Neuron (in vitro differentiated cells): ENCODE results near the gene TTC9.
"Not testable (repeated sequence)": the region's sequence is repeated elsewhere in the genome, so short reads cannot be mapped to it uniquely, and the experiment has no call there.

ENCODE experiments used
- H2AFZ ChIP-seq: one replicate; pipeline ENCODE4 v1.6.1; 2013; ENCODE audit warnings: low read depth, mild to moderate bottlenecking, inconsistent platforms, low read length, moderate library complexity
- H3K27me3 ChIP-seq: one replicate; pipeline ENCODE4 v1.6.1; 2013; ENCODE audit warnings: low read length; ENCODE audit not compliant: insufficient read depth
- H3K36me3 ChIP-seq: one replicate; pipeline ENCODE4 v1.6.1; 2013; ENCODE audit warnings: low read length; ENCODE audit not compliant: insufficient read depth
- H3K4me1 ChIP-seq: one replicate; pipeline ENCODE4 v1.6.1; 2013; ENCODE audit warnings: low read length; ENCODE audit not compliant: insufficient read depth
- H3K4me3 ChIP-seq: 2 replicates; pipeline ENCODE4 v1.5.1; 2013; ENCODE audit warnings: mild to moderate bottlenecking, low read length, moderate library complexity
- H3K9me3 ChIP-seq: one replicate; pipeline ENCODE4 v1.6.1; 2013; ENCODE audit warnings: low read length

Gene TTC9

GRCh38 chr14:70701610-70702009 is 59.9 kb downstream of the TTC9 start:
- peaks cover 9% of the 10 kb centered on the region for H3K27me3 ChIP-seq
- H3K36me3 ChIP-seq: no peaks in the 10 kb centered on the region
- no peak overlapping the region for H3K4me3 ChIP-seq
- no peaks in the 10 kb centered on the region for H3K9me3 ChIP-seq
- no peaks in the 10 kb centered on the region for H3K4me1 ChIP-seq
- no peak overlapping the region for H2AFZ ChIP-seq

GRCh38 chr14:70702161-70702560 is 60.4 kb downstream of the TTC9 start:
- Histone ChIP-seq H3K4me3 (no peak overlapping the region), H3K9me3 (no peaks in the 10 kb centered on the region), H3K36me3 (no peaks in the 10 kb centered on the region), H3K27me3 (peaks cover 9% of the 10 kb centered on the region), H3K4me1 (no peaks in the 10 kb centered on the region), H2AFZ (no peak overlapping the region)

- not testable (repeated sequence) for H3K27me3 ChIP-seq, H3K36me3 ChIP-seq, H3K4me1 ChIP-seq, H3K4me3 ChIP-seq, H2AFZ ChIP-seq, H3K9me3 ChIP-seq
These were observed 62.0 kb downstream of the TTC9 start for GRCh38 chr14:70703621-70704168.

- no peaks in the 10 kb centered on the region for H3K36me3 ChIP-seq
- H2AFZ ChIP-seq: no peak overlapping the region
- no peaks in the 10 kb centered on the region for H3K4me1 ChIP-seq
- peaks cover 9% of the 10 kb centered on the region for H3K27me3 ChIP-seq
- H3K4me3 ChIP-seq: no peak overlapping the region
- no peaks in the 10 kb centered on the region for H3K9me3 ChIP-seq
These were observed 63.2 kb downstream of the TTC9 start for GRCh38 chr14:70704960-70705359.

- Histone ChIP-seq H3K27me3 (peaks cover 4% of the 10 kb centered on the region), H3K36me3 (no peaks in the 10 kb centered on the region), H3K4me3 (no peak overlapping the region), H2AFZ (no peak overlapping the region), H3K4me1 (no peaks in the 10 kb centered on the region), H3K9me3 (no peaks in the 10 kb centered on the region)
These were observed 64.5 kb downstream of the TTC9 start for GRCh38 chr14:70706177-70706576.

GRCh38 chr14:70707138-70708038 is 65.7 kb downstream of the TTC9 start:
- no peaks in the 10 kb centered on the region for H3K9me3 ChIP-seq
- H2AFZ ChIP-seq: no peak overlapping the region
- H3K36me3 ChIP-seq: no peaks in the 10 kb centered on the region
- H3K27me3 ChIP-seq: no peaks in the 10 kb centered on the region
- H3K4me1 ChIP-seq: no peaks in the 10 kb centered on the region
- no peak overlapping the region for H3K4me3 ChIP-seq

- peaks cover 6% of the 10 kb centered on the region for H3K4me1 ChIP-seq
- H2AFZ ChIP-seq: no peak overlapping the region
These were observed 67.2 kb downstream of the TTC9 start for GRCh38 chr14:70708717-70709570.

GRCh38 chr14:70709726-70710382 is 68.1 kb downstream of the TTC9 start:
- Histone ChIP-seq H3K4me1 (peaks cover 6% of the 10 kb centered on the region), H3K36me3 (no peaks in the 10 kb centered on the region), H2AFZ (no peak overlapping the region), H3K4me3 (no peak overlapping the region), H3K27me3 (no peaks in the 10 kb centered on the region), H3K9me3 (no peaks in the 10 kb centered on the region)

More at GRCh38 chr14:70708717-70709570, 67.2 kb downstream of the TTC9 start:
- H3K9me3 ChIP-seq: no peaks in the 10 kb centered on the region
- H3K27me3 ChIP-seq: no peaks in the 10 kb centered on the region
- H3K4me3 ChIP-seq: no peak overlapping the region
- H3K36me3 ChIP-seq: no peaks in the 10 kb centered on the region

GRCh38 chr14:70711451-70711850 is 69.7 kb downstream of the TTC9 start:
- H3K4me1 ChIP-seq: peaks cover 6% of the 10 kb centered on the region
- no peak overlapping the region for H3K4me3 ChIP-seq
- H3K36me3 ChIP-seq: no peaks in the 10 kb centered on the region
- no peaks in the 10 kb centered on the region for H3K27me3 ChIP-seq
- H2AFZ ChIP-seq: no peak overlapping the region
- H3K9me3 ChIP-seq: no peaks in the 10 kb centered on the region

- H3K4me3 ChIP-seq: no peak overlapping the region
- H3K36me3 ChIP-seq: no peaks in the 10 kb centered on the region
- no peaks in the 10 kb centered on the region for H3K9me3 ChIP-seq
- H2AFZ ChIP-seq: peak overlapping the region; percentile 91
- peaks cover 6% of the 10 kb centered on the region for H3K4me1 ChIP-seq
- H3K27me3 ChIP-seq: no peaks in the 10 kb centered on the region
These were observed 71.4 kb downstream of the TTC9 start for GRCh38 chr14:70713096-70713495.

GRCh38 chr14:70713511-70713916 is 71.8 kb downstream of the TTC9 start:
- Histone ChIP-seq H3K9me3 (no peaks in the 10 kb centered on the region), H3K36me3 (no peaks in the 10 kb centered on the region), H3K4me1 (peaks cover 6% of the 10 kb centered on the region), H3K4me3 (no peak overlapping the region), H2AFZ (peak overlapping the region; percentile 91), H3K27me3 (no peaks in the 10 kb centered on the region)

GRCh38 chr14:70714055-70714550 is 72.4 kb downstream of the TTC9 start:
- no peak overlapping the region for H3K4me3 ChIP-seq
- peaks cover 6% of the 10 kb centered on the region for H3K4me1 ChIP-seq
- no peaks in the 10 kb centered on the region for H3K27me3 ChIP-seq
- peak overlapping the region; percentile 91 for H2AFZ ChIP-seq
- no peaks in the 10 kb centered on the region for H3K36me3 ChIP-seq
- no peaks in the 10 kb centered on the region for H3K9me3 ChIP-seq
